ENCODE data around the gene CFAP74. TPM values are rescaled to one million over a fixed set of nuclear protein-coding genes. Genes with fewer than 3 reads are reported as not detected.

The CFAP74 gene
- total and polyA plus RNA-seq, 3 donors from 2014 or later: 16.4 to 25.5 (median 24.9) TPM

GRCh38 chr1:1925437-1926345 is 77.9 kb downstream of the CFAP74 start:
- H3K27ac ChIP-seq: no peak overlapping the region
- H3K4me3 ChIP-seq: no peak overlapping the region
- no peaks in the 10 kb centered on the region for H3K36me3 ChIP-seq (ENCODE audit: low read depth, missing control alignments)
- H3K4me1 ChIP-seq: peaks cover 5% of the 10 kb centered on the region
- 86 to 89% methylated on average over 20 to 27 of the region's 27 CpGs for WGBS, 2 donors
- DNase-seq: no peak
- H3K27me3 ChIP-seq: no peaks in the 10 kb centered on the region
- intact Hi-C loops (cut with DNase I; ENCODE audit: low total_unique reads): no loop called here
- TF ChIP-seq POLR2A (IDR thresholded peaks at IDR 0.05) (no peak), CTCF (IDR thresholded peaks at IDR 0.05) (no peak)
- H3K9me3 ChIP-seq: no peaks in the 10 kb centered on the region

GRCh38 chr1:1924849-1925248 is 78.7 kb downstream of the CFAP74 start:
- intact Hi-C loops (cut with DNase I; ENCODE audit: low total_unique reads): no loop called here
- Histone ChIP-seq H3K27me3 (no peaks in the 10 kb centered on the region), H3K36me3 (ENCODE audit: low read depth, missing control alignments) (no peaks in the 10 kb centered on the region), H3K9me3 (no peaks in the 10 kb centered on the region), H3K4me3 (no peak overlapping the region), H3K27ac (no peak overlapping the region), H3K4me1 (peaks cover 5% of the 10 kb centered on the region)
- TF ChIP-seq POLR2A (IDR thresholded peaks at IDR 0.05) (no peak), CTCF (IDR thresholded peaks at IDR 0.05) (no peak)
- 88 to 93% methylated on average over 19 to 21 of the region's 21 CpGs for WGBS, 2 donors
- DNase-seq: no peak

GRCh38 chr1:1924386-1924785 is 79.2 kb downstream of the CFAP74 start:
- DNase-seq: no peak
- TF ChIP-seq CTCF (IDR thresholded peaks at IDR 0.05): no peak
- TF ChIP-seq POLR2A (IDR thresholded peaks at IDR 0.05): no peak
- Histone ChIP-seq H3K4me3 (no peak overlapping the region), H3K27me3 (no peaks in the 10 kb centered on the region), H3K4me1 (peaks cover 5% of the 10 kb centered on the region), H3K36me3 (ENCODE audit: low read depth, missing control alignments) (no peaks in the 10 kb centered on the region), H3K9me3 (no peaks in the 10 kb centered on the region), H3K27ac (no peak overlapping the region)
- 42% methylated on average over 14 of the region's 18 CpGs; no CpG with 5 or more reads in 1 of the 2 donors for WGBS, 2 donors
- intact Hi-C loops (cut with DNase I; ENCODE audit: low total_unique reads): no loop called here

GRCh38 chr1:1922956-1923833 is 80.4 kb downstream of the CFAP74 start:
- Histone ChIP-seq H3K27me3 (no peaks in the 10 kb centered on the region), H3K4me3 (no peak overlapping the region), H3K4me1 (peaks cover 7% of the 10 kb centered on the region), H3K27ac (no peak overlapping the region), H3K36me3 (ENCODE audit: low read depth, missing control alignments) (no peaks in the 10 kb centered on the region), H3K9me3 (no peaks in the 10 kb centered on the region)
- TF ChIP-seq CTCF (IDR thresholded peaks at IDR 0.05) (no peak), POLR2A (IDR thresholded peaks at IDR 0.05) (no peak)
- no peak for DNase-seq
- WGBS, 2 donors: 67 to 81% methylated on average over 3 to 28 of the region's 29 CpGs
- intact Hi-C loops (cut with DNase I; ENCODE audit: low total_unique reads): no loop called here

Measured in testis (tissue), 3 donors.